Measurements from ENCODE around the gene ANAPC2.
A peak's percentile ranks its signal among the peaks of the same experiment; 100 is the strongest.

The ANAPC2 gene

DNA sequence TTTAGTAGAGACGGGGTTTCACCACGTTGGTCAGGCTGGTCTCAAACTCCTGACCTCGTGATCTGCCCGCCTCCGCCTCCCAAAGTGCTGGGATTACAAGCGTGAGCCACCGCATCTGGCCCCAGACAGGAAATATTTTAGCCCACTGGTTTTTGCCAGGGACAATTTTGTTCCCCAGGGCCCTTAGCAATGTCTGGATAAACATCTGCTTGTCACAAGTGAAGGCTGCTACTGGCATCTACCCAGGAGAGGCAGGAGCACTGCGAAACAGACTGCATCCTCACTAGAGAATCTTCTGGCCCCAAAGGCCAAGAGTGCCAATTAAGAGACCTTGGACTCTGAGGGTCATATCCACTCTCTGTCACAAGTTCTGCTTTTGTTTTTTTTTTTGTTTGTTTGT lies 14.6 kb upstream of the ANAPC2 start:
- H2BK12ac ChIP-seq (ENCODE audit: low read length in 2 of 2) = no peak overlapping the region
- no peak for DNase-seq
- no peak overlapping the region for H2BK5ac ChIP-seq (ENCODE audit: low read depth, low read length, poor library complexity, severe bottlenecking)
- H3K27me3 ChIP-seq (ENCODE audit: control insufficient read depth in 1 of 2, insufficient read depth in 1 of 2, low read length in 2 of 2) = no peaks in the 10 kb centered on the region
- no peak overlapping the region for H2BK15ac ChIP-seq (ENCODE audit: low read depth, poor library complexity, severe bottlenecking)
- no peak overlapping the region for H3K27ac ChIP-seq (ENCODE audit: low read length, poor library complexity, severe bottlenecking)
- peaks cover 48% of the 10 kb centered on the region for H3K4me1 ChIP-seq (ENCODE audit: control insufficient read depth, insufficient read depth, low read depth, low read length)
- no peak overlapping the region for H2BK120ac ChIP-seq (ENCODE audit: low read depth, low read length)
- H4K8ac ChIP-seq (ENCODE audit: low read length) = no peak overlapping the region
- H2AFZ ChIP-seq (ENCODE audit: low read depth, low read length) = no peak overlapping the region
- H3K4me3 ChIP-seq (ENCODE audit: insufficient read depth in 1 of 2, low read depth in 1 of 2, low read length in 2 of 2) = no peak overlapping the region
- no peak overlapping the region for H3K9ac ChIP-seq (ENCODE audit: low read length)
- no peaks in the 10 kb centered on the region for H3K9me3 ChIP-seq (ENCODE audit: control insufficient read depth, low read length)
- no peak overlapping the region for H2AK5ac ChIP-seq (ENCODE audit: low read length, severe bottlenecking)
- H3K36me3 ChIP-seq (ENCODE audit: control insufficient read depth in 1 of 2, insufficient read depth in 2 of 2, low read depth in 1 of 2, low read length in 2 of 2) = peaks cover 12 to 14% of the 10 kb centered on the region in 2 experiments
- no peak overlapping the region for H4K91ac ChIP-seq (ENCODE audit: low read length)
- no peak overlapping the region for H3K4ac ChIP-seq (ENCODE audit: low read depth in 1 of 2, low read length in 2 of 2)
- H3K23ac ChIP-seq (ENCODE audit: low read length in 2 of 2) = no peak overlapping the region
- H3K4me2 ChIP-seq (ENCODE audit: low read length, poor library complexity, severe bottlenecking) = no peak overlapping the region
- peaks cover 32% of the 10 kb centered on the region for H3K79me1 ChIP-seq (replicated peaks; ENCODE audit: low read length, poor library complexity, severe bottlenecking)
- 88% methylated on average over 8 of the region's 8 CpGs for WGBS
- H3K18ac ChIP-seq (ENCODE audit: low read depth in 1 of 2, low read length in 2 of 2) = no peak overlapping the region
- H3K14ac ChIP-seq (ENCODE audit: low read length in 2 of 2) = no peak overlapping the region

GRCh38 chr9:137201205-137201868 lies 13.0 kb upstream of the ANAPC2 start:
- Histone ChIP-seq H2AFZ (ENCODE audit: low read depth, low read length) (peak overlapping the region; percentile 91), H4K8ac (ENCODE audit: low read length) (peak overlapping the region; percentile 93), H3K9me3 (ENCODE audit: control insufficient read depth, low read length) (no peaks in the 10 kb centered on the region), H2BK12ac (ENCODE audit: low read length in 2 of 2) (no peak overlapping the region), H3K4ac (ENCODE audit: low read depth in 1 of 2, low read length in 2 of 2) (peak overlapping the region; percentile 3 to 65), H2BK5ac (ENCODE audit: low read depth, low read length, poor library complexity, severe bottlenecking) (no peak overlapping the region), H3K4me3 (ENCODE audit: insufficient read depth in 1 of 2, low read depth in 1 of 2, low read length in 2 of 2) (peak overlapping the region; percentile 74 to 88), H3K9ac (ENCODE audit: low read length) (peak overlapping the region; percentile 87), H4K91ac (ENCODE audit: low read length) (peak overlapping the region; percentile 40), H3K4me2 (ENCODE audit: low read length, poor library complexity, severe bottlenecking) (peak overlapping the region; percentile 94), H3K14ac (ENCODE audit: low read length in 2 of 2) (peak overlapping the region in 1 of 2 experiments; percentile 87), H2AK5ac (ENCODE audit: low read length, severe bottlenecking) (no peak overlapping the region), H3K18ac (ENCODE audit: low read depth in 1 of 2, low read length in 2 of 2) (peak overlapping the region; percentile 75 to 97), H2BK15ac (ENCODE audit: low read depth, poor library complexity, severe bottlenecking) (no peak overlapping the region), H2BK120ac (ENCODE audit: low read depth, low read length) (no peak overlapping the region), H3K27me3 (ENCODE audit: control insufficient read depth in 1 of 2, insufficient read depth in 1 of 2, low read length in 2 of 2) (no peaks in the 10 kb centered on the region), H3K23ac (ENCODE audit: low read length in 2 of 2) (peak overlapping the region in 1 of 2 experiments; percentile 67), H3K79me1 (replicated peaks; ENCODE audit: low read length, poor library complexity, severe bottlenecking) (peaks cover 32% of the 10 kb centered on the region), H3K27ac (ENCODE audit: low read length, poor library complexity, severe bottlenecking) (no peak overlapping the region), H3K36me3 (ENCODE audit: control insufficient read depth in 1 of 2, insufficient read depth in 2 of 2, low read depth in 1 of 2, low read length in 2 of 2) (peaks cover 3 to 5% of the 10 kb centered on the region in 2 experiments), H3K4me1 (ENCODE audit: control insufficient read depth, insufficient read depth, low read depth, low read length) (peaks cover 53% of the 10 kb centered on the region)
- DNase-seq = no peak
- 31% methylated on average over 21 of the region's 23 CpGs for WGBS

DNA sequence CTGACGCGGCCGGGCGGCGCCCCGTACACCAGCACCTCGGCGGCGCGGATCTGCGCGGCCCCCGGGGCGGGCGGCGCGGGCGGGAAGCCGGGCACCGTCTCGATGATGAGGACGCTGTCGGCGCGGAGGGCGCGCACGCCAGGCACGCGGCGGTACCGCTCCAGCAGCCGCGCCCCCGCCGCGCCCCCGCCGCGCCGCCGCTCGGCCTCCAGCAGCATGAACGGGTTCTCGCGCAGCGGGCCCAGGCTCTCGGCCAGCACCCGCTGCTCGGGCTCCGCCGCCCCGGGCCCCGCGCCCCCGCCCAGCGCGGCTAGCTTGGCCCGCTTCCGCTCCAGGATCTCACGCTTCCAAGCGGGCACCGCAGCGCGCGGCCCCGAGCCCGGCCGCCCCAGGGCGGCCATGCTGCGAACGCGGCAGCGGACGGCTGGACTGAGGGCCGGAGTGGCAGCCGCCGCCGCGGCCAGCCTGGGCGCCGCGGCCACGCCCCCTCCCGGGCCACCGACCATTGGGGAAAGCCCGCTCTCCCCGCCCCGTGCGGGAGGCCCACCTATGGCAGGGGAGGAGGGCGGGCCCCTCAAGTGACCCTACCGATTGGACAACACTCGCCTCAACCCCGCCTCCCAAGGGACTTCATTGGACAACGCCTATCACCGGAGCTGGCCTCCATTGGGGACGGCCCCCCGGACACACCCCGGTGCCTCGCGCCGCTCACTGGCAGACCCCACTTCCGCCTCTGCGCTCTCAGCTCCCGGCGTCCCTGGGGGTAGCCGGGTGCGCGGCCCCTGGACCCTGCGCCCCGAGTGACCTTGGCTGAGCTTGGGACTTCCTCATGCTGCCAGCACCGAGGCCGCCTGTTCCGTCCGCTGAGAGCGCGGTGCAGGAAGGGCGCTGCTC lies 12.2 kb upstream of the ANAPC2 start, which contains the start of gene TPRN:
Gene TPRN (minus strand): TSS at position 431 of the 894 bp plus-strand sequence. CDS start 30 bp downstream, at position 401.
- 2% methylated on average over 75 of the region's 118 CpGs for WGBS
- peak within 1 kb of the TSS; percentile 75 to 97 for H3K18ac ChIP-seq (ENCODE audit: low read depth in 1 of 2, low read length in 2 of 2)
- peak within 1 kb of the TSS; percentile 3 to 65 for H3K4ac ChIP-seq (ENCODE audit: low read depth in 1 of 2, low read length in 2 of 2)

More for the DNA sequence above, 12.2 kb upstream of the ANAPC2 start, which contains the start of gene TPRN:
- Histone ChIP-seq H4K8ac (ENCODE audit: low read length) (peak within 1 kb of the TSS; percentile 93), H2AFZ (ENCODE audit: low read depth, low read length) (peak within 1 kb of the TSS; percentile 91), H3K9me3 (ENCODE audit: control insufficient read depth, low read length) (no peaks in the 10 kb centered on the region), H3K9ac (ENCODE audit: low read length) (peak within 1 kb of the TSS; percentile 87), H2AK5ac (ENCODE audit: low read length, severe bottlenecking) (no peak within 1 kb of the TSS), H3K27me3 (ENCODE audit: control insufficient read depth in 1 of 2, insufficient read depth in 1 of 2, low read length in 2 of 2) (no peaks in the 10 kb centered on the region), H2BK120ac (ENCODE audit: low read depth, low read length) (peak within 1 kb of the TSS; percentile 8), H3K27ac (ENCODE audit: low read length, poor library complexity, severe bottlenecking) (no peak within 1 kb of the TSS), H3K4me2 (ENCODE audit: low read length, poor library complexity, severe bottlenecking) (peak within 1 kb of the TSS; percentile 94), H4K91ac (ENCODE audit: low read length) (peak within 1 kb of the TSS; percentile 40), H3K4me3 (ENCODE audit: insufficient read depth in 1 of 2, low read depth in 1 of 2, low read length in 2 of 2) (peak within 1 kb of the TSS; percentile 74 to 88), H2BK5ac (ENCODE audit: low read depth, low read length, poor library complexity, severe bottlenecking) (no peak within 1 kb of the TSS), H3K14ac (ENCODE audit: low read length in 2 of 2) (peak within 1 kb of the TSS in 1 of 2 experiments; percentile 87), H3K4me1 (ENCODE audit: control insufficient read depth, insufficient read depth, low read depth, low read length) (peaks cover 54% of the 10 kb centered on the region), H3K79me1 (replicated peaks; ENCODE audit: low read length, poor library complexity, severe bottlenecking) (peaks cover 30% of the 10 kb centered on the region), H2BK12ac (ENCODE audit: low read length in 2 of 2) (no peak within 1 kb of the TSS), H3K23ac (ENCODE audit: low read length in 2 of 2) (peak within 1 kb of the TSS in 1 of 2 experiments; percentile 67), H2BK15ac (ENCODE audit: low read depth, poor library complexity, severe bottlenecking) (peak within 1 kb of the TSS; percentile 17), H3K36me3 (ENCODE audit: control insufficient read depth in 1 of 2, insufficient read depth in 2 of 2, low read depth in 1 of 2, low read length in 2 of 2) (peaks cover 3 to 9% of the 10 kb centered on the region in 2 experiments)
- peak; percentile 99 for DNase-seq
